ENCODE data around the gene RNF157.
"Not testable (repeated sequence)": the region's sequence is repeated elsewhere in the genome, so short reads cannot be mapped to it uniquely, and the experiment has no call there.

RNF157 gene

GRCh38 chr17:76232342-76232741 is 8.0 kb downstream of the RNF157 start:
- DNase-seq, result no peak

GRCh38 chr17:76226749-76227148 is 13.5 kb downstream of the RNF157 start:
- not testable (repeated sequence) for DNase-seq

- not testable (repeated sequence) for DNase-seq
Observed at GRCh38 chr17:76225373-76226086, 14.8 kb downstream of the RNF157 start.

- DNase-seq, result no peak
Observed at GRCh38 chr17:76223802-76224201, 16.5 kb downstream of the RNF157 start.

- DNase-seq, result no peak
Observed at GRCh38 chr17:76219670-76220383, 20.5 kb downstream of the RNF157 start.

GRCh38 chr17:76217081-76217480 is 23.2 kb downstream of the RNF157 start:
- DNase-seq, result no peak

GRCh38 chr17:76213491-76213890 is 26.8 kb downstream of the RNF157 start:
- DNase-seq, result no peak

- DNase-seq, result peak; percentile 32
Observed at GRCh38 chr17:76208120-76208519, 32.2 kb downstream of the RNF157 start.

GRCh38 chr17:76207275-76208059 is 32.8 kb downstream of the RNF157 start:
- no peak for DNase-seq

- DNase-seq, result not testable (repeated sequence)
Observed at GRCh38 chr17:76205542-76206144, 34.6 kb downstream of the RNF157 start.

- no peak for DNase-seq
Observed at GRCh38 chr17:76204277-76204676, 36.0 kb downstream of the RNF157 start.

- no peak for DNase-seq
Observed at GRCh38 chr17:76200354-76200753, 39.9 kb downstream of the RNF157 start.

- DNase-seq, result peak; percentile 83
Observed at GRCh38 chr17:76199469-76199868, 40.8 kb downstream of the RNF157 start.

- no peak for DNase-seq
Observed at GRCh38 chr17:76198702-76199101, 41.6 kb downstream of the RNF157 start.

GRCh38 chr17:76197911-76198310 is 42.4 kb downstream of the RNF157 start:
- DNase-seq, result no peak

- no peak for DNase-seq
Observed at GRCh38 chr17:76196675-76197074, 43.6 kb downstream of the RNF157 start.

GRCh38 chr17:76195281-76196096 is 44.8 kb downstream of the RNF157 start:
- DNase-seq, result no peak

GRCh38 chr17:76193591-76193990 is 46.7 kb downstream of the RNF157 start:
- peak; percentile 28 for DNase-seq

GRCh38 chr17:76191896-76192295 is 48.4 kb downstream of the RNF157 start:
- peak; percentile 82 for DNase-seq

- no peak for DNase-seq
Observed at GRCh38 chr17:76189741-76190140, 50.6 kb downstream of the RNF157 start.

- no peak for DNase-seq
Observed at GRCh38 chr17:76189247-76189646, 51.0 kb downstream of the RNF157 start.

Data from CD4-positive, alpha-beta T cell treated with Interleukin-12 subunit alpha and Interleukin-12 subunit beta, for 1 hour (primary cell).